GM21737 (cell line): ENCODE data around the gene SYT4.

ENCODE experiments used
- ATAC-seq: cut with Tn5 transposase; IDR thresholded peaks from one replicate; pipeline ENCODE4 v1.9.1; 2021; ENCODE audit warnings: mild to moderate bottlenecking, moderate library complexity; ENCODE audit not compliant: unreplicated experiment

The SYT4 gene

DNA sequence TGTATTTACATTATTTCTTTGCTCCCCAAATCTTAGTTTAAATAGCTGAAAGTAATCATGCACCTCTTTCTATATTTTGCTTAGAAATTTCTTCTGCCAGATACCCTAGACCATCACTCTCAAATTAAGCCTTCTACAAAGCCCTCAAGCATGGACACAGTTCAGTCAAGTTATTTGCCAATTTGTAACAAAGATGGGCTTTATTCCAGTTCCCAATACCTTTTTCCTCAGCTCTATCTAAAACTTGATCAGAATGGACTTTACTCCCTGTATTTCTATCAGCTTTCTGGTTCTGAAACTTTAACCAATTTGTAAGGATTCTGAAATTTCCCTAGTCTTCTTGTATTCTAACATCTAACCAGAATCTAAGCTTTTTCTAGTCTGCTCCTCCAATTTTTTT is 56.6 kb downstream of the SYT4 start:
- ATAC-seq, result no peak
